Esophagus muscularis mucosa (tissue), 4 donors: ENCODE data around the gene HAUS1. TPM values are rescaled to one million over a fixed set of nuclear protein-coding genes. Genes with fewer than 3 reads are reported as not detected.
"Not testable (repeated sequence)": the region's sequence is repeated elsewhere in the genome, so short reads cannot be mapped to it uniquely, and the experiment has no call there.

ENCODE experiments used
- DNase-seq: peaks from one replicate; pipeline ENCODE4 v3.0.0-alpha.2; 2017; ENCODE audit errors: extremely low spot score
- H3K27ac ChIP-seq, 4 donors: fragments of 200-600 bp; sonication (generic); replicated peaks in 1 of 4; 1 replicate in 3 of 4; 2 replicates in 1 of 4; pipeline ENCODE4 v1.5.1; 2016 to 2019; ENCODE audit warnings: mild to moderate bottlenecking in 1 of 4
- H3K27me3 ChIP-seq, 4 donors: fragments of 200-600 bp; sonication (generic); one replicate each; pipeline versions ENCODE4 v1.5.1 to v1.6.0; 2016 to 2019
- H3K36me3 ChIP-seq, 4 donors: fragments of 200-600 bp; sonication (generic); one replicate each; pipeline ENCODE4 v1.5.1; 2016 to 2019
- H3K4me1 ChIP-seq, 4 donors: fragments of 200-600 bp; sonication (generic); one replicate each; pipeline ENCODE4 v1.5.1; 2016 to 2019
- H3K4me3 ChIP-seq, 4 donors: fragments of 200-600 bp; sonication (generic); 1 replicate in 2 of 4; 2 replicates in 2 of 4; pipeline ENCODE4 v1.5.1; 2016 to 2019; ENCODE audit warnings: mild to moderate bottlenecking in 4 of 4, moderate library complexity in 1 of 4
- H3K9me3 ChIP-seq, 4 donors: fragments of 200-600 bp; sonication (generic); 1 replicate in 3 of 4; 2 replicates in 1 of 4; pipeline ENCODE4 v1.5.1; 2016 to 2019
- EP300 ChIP-seq: sonication (generic); formaldehyde crosslinking; IDR thresholded peaks from one replicate; pipeline ENCODE4 v1.6.1; 2017; ENCODE audit warnings: antibody characterized with exemption
- POLR2A ChIP-seq: fragments of 450-650 bp; IDR thresholded peaks from one replicate; pipeline ENCODE4 v1.6.1; 2017; ENCODE audit warnings: antibody characterized with exemption, moderate library complexity, mild to moderate bottlenecking, low read depth
- POLR2AphosphoS5 ChIP-seq, 2 donors: sonication (generic); formaldehyde crosslinking; IDR thresholded peaks; one replicate each; pipeline ENCODE4 v1.6.1; 2017; ENCODE audit warnings: antibody characterized with exemption in 2 of 2
- WGBS: methylation state at CpG from one replicate; pipeline ENCODE4 v1.1.5; 2018; 5-methylcytosine and 5-hydroxymethylcytosine counted together
- intact Hi-C: fragments of 100-400 bp; cut with DNase I; formaldehyde crosslinking; loops from one replicate; pipeline ENCODE4 v1.15.1; 2023
- total RNA-seq, 4 donors: library from RNA; depleted of rRNA; stranded (reverse); fragments of >200 nt; gene quantifications; one replicate each; pipeline versions ENCODE4 v1.1.0 to v1.2.1, GENCODE V29; 2016
- TF ChIP-seq, protein P1 (sequence below), 3 experiments: fragments of 200-600 bp in 2 of 3; fragments of 450-650 bp in 1 of 3; sonication (generic) in 2 of 3; IDR thresholded peaks; one replicate each; pipeline ENCODE4 v1.5.1; 2017 to 2019; ENCODE audit warnings: antibody characterized with exemption in 3 of 3, mild to moderate bottlenecking in 2 of 3, moderate library complexity in 1 of 3

HAUS1 gene
- total RNA-seq, 4 donors from 2014 or later, result 31.9 to 48.3 (median 34.8) TPM

DNA sequence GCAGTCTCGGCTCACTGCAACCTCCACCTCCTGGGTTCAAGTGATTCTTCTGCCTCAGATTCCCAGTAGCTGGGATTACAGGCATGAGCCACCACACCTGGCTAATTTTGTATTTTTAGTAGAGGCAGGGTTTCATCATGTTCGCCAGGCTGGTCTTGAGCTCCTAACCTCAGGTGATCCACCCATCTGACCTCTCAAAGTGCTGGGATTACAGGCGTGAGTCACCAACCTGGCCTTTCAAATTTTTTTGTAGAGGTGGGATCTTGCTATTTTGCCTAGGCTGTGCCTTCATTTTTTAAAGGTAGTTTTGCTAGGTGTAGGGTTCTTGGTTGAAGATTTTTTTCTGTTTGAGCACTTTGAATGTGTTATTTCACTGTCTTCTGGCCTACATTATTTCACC, 6.2 kb downstream of the HAUS1 start:
- Histone ChIP-seq H3K27ac (no peak overlapping the region), H3K27me3 (no peaks in the 10 kb centered on the region), H3K4me3 (no peak overlapping the region), H3K9me3 (no peaks in the 10 kb centered on the region), H3K4me1 (peaks cover 0 to 7% (median 6%) of the 10 kb centered on the region in 4 donors), H3K36me3 (peaks cover 4 to 64% (median 24%) of the 10 kb centered on the region in 4 donors)
- no peak for DNase-seq
- TF ChIP-seq, protein P1, sequence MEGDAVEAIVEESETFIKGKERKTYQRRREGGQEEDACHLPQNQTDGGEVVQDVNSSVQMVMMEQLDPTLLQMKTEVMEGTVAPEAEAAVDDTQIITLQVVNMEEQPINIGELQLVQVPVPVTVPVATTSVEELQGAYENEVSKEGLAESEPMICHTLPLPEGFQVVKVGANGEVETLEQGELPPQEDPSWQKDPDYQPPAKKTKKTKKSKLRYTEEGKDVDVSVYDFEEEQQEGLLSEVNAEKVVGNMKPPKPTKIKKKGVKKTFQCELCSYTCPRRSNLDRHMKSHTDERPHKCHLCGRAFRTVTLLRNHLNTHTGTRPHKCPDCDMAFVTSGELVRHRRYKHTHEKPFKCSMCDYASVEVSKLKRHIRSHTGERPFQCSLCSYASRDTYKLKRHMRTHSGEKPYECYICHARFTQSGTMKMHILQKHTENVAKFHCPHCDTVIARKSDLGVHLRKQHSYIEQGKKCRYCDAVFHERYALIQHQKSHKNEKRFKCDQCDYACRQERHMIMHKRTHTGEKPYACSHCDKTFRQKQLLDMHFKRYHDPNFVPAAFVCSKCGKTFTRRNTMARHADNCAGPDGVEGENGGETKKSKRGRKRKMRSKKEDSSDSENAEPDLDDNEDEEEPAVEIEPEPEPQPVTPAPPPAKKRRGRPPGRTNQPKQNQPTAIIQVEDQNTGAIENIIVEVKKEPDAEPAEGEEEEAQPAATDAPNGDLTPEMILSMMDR (IDR thresholded peaks at IDR 0.05), result no peak
- TF ChIP-seq EP300 (no peak), POLR2AphosphoS5 (IDR thresholded peaks at IDR 0.05) (no peak), POLR2A (no peak)
- intact Hi-C loops, result no loop called here
- WGBS, result 95% methylated on average over 3 of the region's 3 CpGs

DNA sequence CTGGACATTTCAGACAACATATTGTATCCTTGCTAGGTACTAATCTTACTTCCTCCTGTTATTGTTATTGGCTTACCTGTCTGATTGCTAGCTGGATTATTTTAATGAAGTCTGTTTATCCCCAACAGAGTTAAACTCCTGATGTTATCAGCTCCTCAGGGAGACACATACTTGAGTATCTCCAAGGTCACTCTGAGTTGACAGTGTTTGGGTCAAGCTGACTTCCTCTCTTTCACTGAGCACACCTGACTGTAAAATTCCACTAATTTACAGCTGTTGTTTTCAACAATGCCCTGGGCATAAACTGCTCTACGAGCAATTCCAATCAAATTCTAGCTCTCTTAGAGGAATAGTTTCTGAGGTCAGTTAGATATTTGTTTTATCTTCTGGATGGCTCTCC, 9.6 kb downstream of the HAUS1 start:
- intact Hi-C loops, result no loop called here
- Histone ChIP-seq H3K4me1 (no peaks in the 10 kb centered on the region), H3K4me3 (no peak overlapping the region), H3K9me3 (no peaks in the 10 kb centered on the region), H3K27ac (no peak overlapping the region), H3K36me3 (peaks cover 10 to 69% (median 24%) of the 10 kb centered on the region in 4 donors), H3K27me3 (no peaks in the 10 kb centered on the region)
- no peak for DNase-seq
- TF ChIP-seq POLR2AphosphoS5 (IDR thresholded peaks at IDR 0.05) (no peak), EP300 (no peak), POLR2A (no peak)
- TF ChIP-seq, protein P1 (IDR thresholded peaks at IDR 0.05), result no peak
- WGBS, result 86% methylated on average over 1 of the region's 1 CpG

DNA sequence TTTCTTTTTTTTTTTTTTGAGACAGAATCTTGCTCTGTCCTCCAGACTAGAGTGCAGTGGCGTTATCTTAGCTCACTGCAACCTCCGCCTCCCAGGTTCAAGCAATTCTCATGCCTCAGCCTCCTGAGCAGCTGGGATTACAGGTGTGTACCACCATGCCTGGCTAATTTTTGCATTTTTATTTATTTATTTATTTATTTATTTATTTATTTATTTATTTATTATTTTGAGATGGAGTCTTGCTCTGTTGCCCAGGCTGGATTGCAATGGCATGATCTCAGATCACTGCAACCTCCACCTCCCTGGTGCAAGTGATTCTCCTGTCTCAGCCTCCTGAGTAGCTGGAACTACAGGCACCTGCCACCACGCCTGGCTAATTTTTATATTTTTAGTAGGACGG, 22.4 kb downstream of the HAUS1 start:
- DNase-seq, H3K27ac ChIP-seq, intact Hi-C loops, H3K27me3 ChIP-seq, H3K9me3 ChIP-seq, H3K4me3 ChIP-seq, H3K4me1 ChIP-seq: not testable (repeated sequence)
- H3K36me3 ChIP-seq, result peaks cover 39 to 100% (median 78%) of the 10 kb centered on the region in 4 donors
- WGBS, result 64% methylated on average over 4 of the region's 4 CpGs

DNA sequence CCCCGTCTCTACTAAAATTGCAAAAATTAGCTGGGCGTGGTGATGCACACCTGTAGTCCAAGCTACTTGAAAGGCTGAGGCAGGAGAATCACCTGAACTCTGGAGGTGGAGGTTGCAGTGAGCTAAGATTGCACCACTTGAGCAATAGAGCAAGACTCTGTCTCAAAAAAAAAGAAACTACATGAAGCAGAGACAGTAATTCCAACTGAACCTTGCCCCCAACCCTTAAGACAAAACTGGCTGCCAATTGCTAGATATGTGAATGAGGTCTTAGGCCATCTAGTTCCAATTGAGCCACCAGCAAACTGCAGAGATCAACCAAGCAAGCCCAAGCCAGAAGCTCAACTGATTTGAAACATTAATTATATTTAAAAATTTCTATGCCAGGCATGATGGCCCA, 25.9 kb downstream of the HAUS1 start:
- Histone ChIP-seq H3K27ac (no peak overlapping the region), H3K4me1 (no peaks in the 10 kb centered on the region), H3K9me3 (no peaks in the 10 kb centered on the region), H3K36me3 (peaks cover 38 to 70% (median 50%) of the 10 kb centered on the region in 4 donors), H3K4me3 (no peak overlapping the region), H3K27me3 (no peaks in the 10 kb centered on the region)
- intact Hi-C loops, result no loop called here
- TF ChIP-seq POLR2AphosphoS5 (IDR thresholded peaks at IDR 0.05), result no peak
- TF ChIP-seq, protein P1 (IDR thresholded peaks at IDR 0.05), result no peak
- no peak for TF ChIP-seq EP300
- no peak for DNase-seq
- WGBS, result 92% methylated on average over 2 of the region's 2 CpGs

DNA sequence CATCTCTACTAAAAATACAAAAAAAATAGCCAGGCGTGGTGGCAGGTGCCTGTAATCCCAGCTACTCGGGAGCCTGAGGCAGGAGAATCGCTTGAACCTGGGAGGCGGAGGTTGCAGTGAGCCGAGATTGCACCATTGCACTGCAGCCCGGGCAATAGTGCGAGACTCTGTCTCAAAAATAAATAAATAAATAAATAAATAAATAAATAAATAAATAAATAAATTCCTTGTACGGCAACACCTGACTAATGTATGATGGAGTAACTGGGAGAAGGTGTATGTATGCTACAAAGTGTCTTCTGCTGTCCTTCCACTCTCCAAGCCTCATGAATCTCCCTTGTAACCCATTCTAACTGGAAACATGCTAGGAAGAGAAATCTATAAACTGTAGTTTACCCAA, 26.4 kb downstream of the HAUS1 start:
- intact Hi-C loops, DNase-seq, H3K27me3 ChIP-seq, H3K4me3 ChIP-seq, H3K9me3 ChIP-seq, H3K4me1 ChIP-seq, H3K27ac ChIP-seq: not testable (repeated sequence)
- 98% methylated on average over 8 of the region's 8 CpGs for WGBS
- peaks cover 34 to 65% (median 45%) of the 10 kb centered on the region in 4 donors for H3K36me3 ChIP-seq

DNA sequence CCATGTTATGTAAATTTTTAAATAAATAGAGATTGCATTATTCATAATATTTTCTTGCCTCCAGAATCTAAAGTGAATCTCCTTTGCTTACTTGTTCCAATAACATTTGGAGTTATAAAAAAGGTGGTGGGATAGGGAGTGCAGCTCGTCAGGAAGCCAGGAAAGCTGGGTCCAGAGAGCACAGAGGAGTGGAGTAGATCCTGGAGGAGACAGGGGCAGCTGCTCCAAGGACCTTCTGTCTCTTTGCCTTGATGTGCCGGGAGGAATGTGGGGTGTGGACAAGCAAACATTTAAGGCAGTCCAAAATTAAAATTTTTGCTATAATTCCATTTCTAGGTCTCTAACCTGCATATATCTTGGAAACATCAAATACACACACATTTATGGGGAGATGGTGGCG, 29.3 kb downstream of the HAUS1 start:
- WGBS, result 72% methylated on average over 3 of the region's 3 CpGs
- no peaks in the 10 kb centered on the region for H3K27me3 ChIP-seq

More for the DNA sequence above, 29.3 kb downstream of the HAUS1 start:
- no peak for DNase-seq
- TF ChIP-seq POLR2A (no peak), EP300 (no peak), POLR2AphosphoS5 (IDR thresholded peaks at IDR 0.05) (no peak)
- TF ChIP-seq, protein P1 (IDR thresholded peaks at IDR 0.05), result no peak
- Histone ChIP-seq H3K27ac (no peak overlapping the region), H3K4me1 (no peaks in the 10 kb centered on the region), H3K36me3 (peaks cover 11 to 36% (median 26%) of the 10 kb centered on the region in 4 donors), H3K4me3 (no peak overlapping the region), H3K9me3 (no peaks in the 10 kb centered on the region)
- intact Hi-C loops, result no loop called here
